Body of pancreas (tissue), 4 donors: Measurements from ENCODE around the gene ELANE. TPM values are rescaled to one million over a fixed set of nuclear protein-coding genes. Genes with fewer than 3 reads are reported as not detected.
A peak's percentile ranks its signal among the peaks of the same experiment; 100 is the strongest.

Source experiments
- ATAC-seq: fragments of 150-250 bp; one replicate; pipeline ENCODE4 v1.9.1; 2016
- DNase-seq, 4 donors: peaks; one replicate each; pipeline ENCODE4 v3.0.0-alpha.2; 2019
- H3K27ac ChIP-seq, 4 donors: fragments of 200-600 bp; sonication (generic); 1 replicate in 3 of 4; 2 replicates in 1 of 4; pipeline versions ENCODE4 v1.5.1 to v1.6.1; 2016 to 2019; ENCODE audit warnings: mild to moderate bottlenecking in 1 of 4, mixed read lengths in 1 of 4, moderate library complexity in 1 of 4
- H3K27me3 ChIP-seq, 2 donors: fragments of 200-600 bp; sonication (generic); one replicate each; pipeline ENCODE4 v1.6.0; 2016; ENCODE audit warnings: mild to moderate bottlenecking in 1 of 2
- H3K36me3 ChIP-seq, 2 donors: fragments of 200-600 bp; sonication (generic); replicated peaks in 1 of 2; 2 replicates each; pipeline ENCODE4 v1.5.1; 2016; ENCODE audit warnings: low read depth in 2 of 2; ENCODE audit not compliant: insufficient read depth in 1 of 2
- H3K4me1 ChIP-seq: fragments of 200-600 bp; sonication (generic); one replicate; pipeline ENCODE4 v1.6.0; 2016
- H3K4me3 ChIP-seq, 2 donors: fragments of 200-600 bp; sonication (generic); 1 replicate in 1 of 2; 2 replicates in 1 of 2; pipeline ENCODE4 v1.5.1; 2016 to 2019
- H3K9me3 ChIP-seq, 3 donors: fragments of 200-600 bp; sonication (generic); 1 replicate in 2 of 3; 2 replicates in 1 of 3; pipeline ENCODE4 v1.5.1; 2016
- CTCF ChIP-seq, 7 experiments: fragments of 450-650 bp in 4 of 7; fragments of 200-600 bp in 3 of 7; sonication (generic) in 3 of 7; IDR thresholded peaks; one replicate each; pipeline ENCODE4 v1.5.1; 2016 to 2019; ENCODE audit warnings: antibody characterized with exemption in 7 of 7
- POLR2A ChIP-seq, 3 donors: fragments of 450-650 bp; IDR thresholded peaks; one replicate each; pipeline ENCODE4 v1.6.1; 2016; ENCODE audit warnings: antibody characterized with exemption in 3 of 3, mild to moderate bottlenecking in 2 of 3
- WGBS, 2 donors: methylation state at CpG; one replicate each; pipeline ENCODE4 v1.1.5; 2017; 5-methylcytosine and 5-hydroxymethylcytosine counted together
- intact Hi-C: fragments of 100-400 bp; cut with DNase I; formaldehyde crosslinking; loops from one replicate; pipeline ENCODE4 v1.15.1; 2023
- total RNA-seq, 2 donors: library from RNA; depleted of rRNA; stranded (reverse); fragments of >200 nt; gene quantifications; one replicate each; pipeline ENCODE4 v1.1.0, GENCODE V29; 2016

The ELANE gene
- total RNA-seq, 2 donors from 2014 or later = not detected

GRCh38 chr19:804419-805165 is 47.5 kb upstream of the ELANE start:
- no peaks in the 10 kb centered on the region for H3K9me3 ChIP-seq
- intact Hi-C loops = no loop called here
- TF ChIP-seq POLR2A (IDR thresholded peaks at IDR 0.05) = no peak
- TF ChIP-seq CTCF (IDR thresholded peaks at IDR 0.05) = no peak
- H3K4me3 ChIP-seq = no peak overlapping the region
- DNase-seq = no peak
- no peak for ATAC-seq
- 95 to 96% methylated on average over 30 to 50 of the region's 53 CpGs for WGBS, 2 donors
- H3K36me3 ChIP-seq = peaks cover 46 to 49% of the 10 kb centered on the region in 2 donors
- H3K27me3 ChIP-seq = no peaks in the 10 kb centered on the region
- H3K4me1 ChIP-seq = peaks cover 35% of the 10 kb centered on the region
- no peak overlapping the region for H3K27ac ChIP-seq

GRCh38 chr19:805166-805551 is 46.9 kb upstream of the ELANE start:
- 84 to 100% methylated on average over 11 to 31 of the region's 33 CpGs for WGBS, 2 donors

GRCh38 chr19:805600-806550 is 46.2 kb upstream of the ELANE start:
- 89 to 100% methylated on average over 4 to 86 of the region's 93 CpGs for WGBS, 2 donors
- Histone ChIP-seq H3K4me3 (no peak overlapping the region), H3K27ac (no peak overlapping the region), H3K9me3 (no peaks in the 10 kb centered on the region), H3K36me3 (peaks cover 53 to 57% of the 10 kb centered on the region in 2 donors), H3K4me1 (peaks cover 22% of the 10 kb centered on the region), H3K27me3 (no peaks in the 10 kb centered on the region)
- DNase-seq (peak in 1 of 4 donors; percentile 21), ATAC-seq (no peak)
- intact Hi-C loops = no loop called here
- no peak for TF ChIP-seq POLR2A (IDR thresholded peaks at IDR 0.05)
- no peak for TF ChIP-seq CTCF (IDR thresholded peaks at IDR 0.05)

More at GRCh38 chr19:805166-805551, 46.9 kb upstream of the ELANE start:
- Histone ChIP-seq H3K27ac (no peak overlapping the region), H3K9me3 (no peaks in the 10 kb centered on the region), H3K4me3 (no peak overlapping the region), H3K36me3 (peaks cover 47 to 50% of the 10 kb centered on the region in 2 donors), H3K4me1 (peaks cover 29% of the 10 kb centered on the region), H3K27me3 (no peaks in the 10 kb centered on the region)
- intact Hi-C loops = no loop called here
- no peak for TF ChIP-seq POLR2A (IDR thresholded peaks at IDR 0.05)
- peak in 2 of 7 experiments; percentile 17 to 33 for TF ChIP-seq CTCF (IDR thresholded peaks at IDR 0.05)
- no peak for DNase-seq
- no peak for ATAC-seq

GRCh38 chr19:806815-807421 is 45.2 kb upstream of the ELANE start:
- ATAC-seq (no peak), DNase-seq (peak in 1 of 4 donors; percentile 21)
- 90 to 91% methylated on average over 23 to 32 of the region's 34 CpGs for WGBS, 2 donors
- Histone ChIP-seq H3K9me3 (no peaks in the 10 kb centered on the region), H3K4me1 (peaks cover 12% of the 10 kb centered on the region), H3K4me3 (no peak overlapping the region), H3K27me3 (no peaks in the 10 kb centered on the region), H3K36me3 (peaks cover 59 to 60% of the 10 kb centered on the region in 2 donors), H3K27ac (no peak overlapping the region)
- intact Hi-C loops = no loop called here
- TF ChIP-seq CTCF (IDR thresholded peaks at IDR 0.05) (no peak), POLR2A (IDR thresholded peaks at IDR 0.05) (no peak)
